HK-2 (cell line): ENCODE data around the gene CYTH4.
A peak's percentile ranks its signal among the peaks of the same experiment; 100 is the strongest.
"Not testable (repeated sequence)": the region's sequence is repeated elsewhere in the genome, so short reads cannot be mapped to it uniquely, and the experiment has no call there.

ENCODE experiments used
- DNase-seq: peaks from one replicate; pipeline ENCODE4 v3.0.0-alpha.2; 2018; ENCODE audit not compliant: unreplicated experiment

Gene CYTH4, protein sequence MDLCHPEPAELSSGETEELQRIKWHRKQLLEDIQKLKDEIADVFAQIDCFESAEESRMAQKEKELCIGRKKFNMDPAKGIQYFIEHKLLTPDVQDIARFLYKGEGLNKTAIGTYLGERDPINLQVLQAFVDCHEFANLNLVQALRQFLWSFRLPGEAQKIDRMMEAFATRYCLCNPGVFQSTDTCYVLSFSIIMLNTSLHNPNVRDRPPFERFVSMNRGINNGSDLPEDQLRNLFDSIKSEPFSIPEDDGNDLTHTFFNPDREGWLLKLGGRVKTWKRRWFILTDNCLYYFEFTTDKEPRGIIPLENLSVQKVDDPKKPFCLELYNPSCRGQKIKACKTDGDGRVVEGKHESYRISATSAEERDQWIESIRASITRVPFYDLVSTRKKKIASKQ

DNA sequence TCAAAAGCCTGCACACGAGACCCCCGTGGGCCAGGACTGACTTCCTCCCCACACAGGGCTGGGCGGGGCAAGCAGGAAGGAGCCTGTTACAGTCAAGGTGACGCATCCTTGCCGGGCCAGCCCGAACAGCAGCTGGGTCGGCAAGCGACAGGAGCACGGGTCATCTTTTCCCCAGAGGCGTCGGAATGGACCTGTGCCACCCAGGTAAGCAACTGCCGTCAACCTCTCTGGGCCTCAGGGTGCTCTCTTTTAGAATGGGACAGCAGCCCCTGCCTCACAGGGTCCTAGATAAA is at the start of gene CYTH4:
TSS of gene CYTH4 (plus strand) at position 124 of the 293 bp plus-strand sequence. CDS start at position 186, 62 bp downstream.
- DNase-seq: no peak

DNA sequence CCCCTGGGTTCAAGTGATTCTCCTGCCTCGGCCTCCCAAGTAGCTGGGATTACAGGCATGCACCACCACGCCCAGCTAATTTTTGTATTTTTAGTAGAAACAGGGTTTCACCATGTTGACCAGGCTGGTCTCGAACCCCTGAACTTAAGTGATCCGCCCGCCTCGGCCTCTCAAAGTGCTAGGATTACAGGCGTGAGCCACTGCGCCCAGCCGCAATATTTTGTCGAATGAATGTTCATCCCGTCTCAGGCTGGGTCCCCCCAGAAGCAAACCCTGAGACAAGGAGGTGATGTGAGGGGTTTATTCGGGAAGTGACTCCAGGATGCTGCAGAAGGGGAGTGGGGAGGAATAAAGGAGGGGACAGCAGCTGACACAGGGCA is 48.9 kb upstream of the CYTH4 start:
- DNase-seq: not testable (repeated sequence)

DNA sequence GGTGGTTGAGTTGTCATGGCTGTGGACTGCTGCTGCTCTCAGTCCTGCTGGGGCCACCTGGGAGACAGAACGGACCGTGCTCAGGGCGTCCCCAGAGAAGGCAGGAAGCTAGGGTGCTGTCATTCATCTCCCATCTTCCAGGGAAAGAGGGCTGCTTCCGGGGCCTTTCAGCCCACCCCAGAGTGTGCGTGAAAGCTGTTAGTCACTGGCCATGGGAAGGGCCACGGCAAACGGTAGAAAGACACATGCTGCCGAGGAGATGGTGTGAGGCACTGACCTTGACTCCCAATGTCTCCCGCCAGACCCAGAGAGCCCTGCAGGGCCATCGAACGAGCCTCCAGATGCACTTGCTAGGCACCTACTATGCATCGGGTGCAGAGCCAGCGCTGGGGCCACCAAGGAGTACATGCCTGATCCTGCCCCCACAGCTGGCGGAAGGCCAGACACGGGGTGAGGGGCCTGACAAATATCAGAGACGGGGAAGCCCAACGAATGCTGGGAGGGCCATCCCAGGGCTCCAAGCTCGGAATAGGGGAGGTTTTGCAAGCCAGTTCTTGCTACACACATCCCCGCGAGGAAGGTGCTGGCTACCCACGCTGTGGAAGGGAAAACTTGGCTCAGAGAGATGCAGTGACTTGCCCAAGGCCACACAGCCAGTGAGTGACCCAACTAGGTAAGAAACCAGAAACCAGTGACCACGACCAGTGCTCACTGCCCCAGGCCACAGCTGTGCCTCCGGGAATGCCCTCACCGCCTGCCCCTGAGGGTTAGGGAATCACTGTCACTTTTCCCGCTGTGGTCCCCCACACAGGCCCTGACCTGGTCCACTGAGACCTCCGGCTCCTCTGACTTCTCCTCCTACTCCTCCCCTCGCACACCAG is 48.3 kb upstream of the CYTH4 start:
- no peak for DNase-seq

DNA sequence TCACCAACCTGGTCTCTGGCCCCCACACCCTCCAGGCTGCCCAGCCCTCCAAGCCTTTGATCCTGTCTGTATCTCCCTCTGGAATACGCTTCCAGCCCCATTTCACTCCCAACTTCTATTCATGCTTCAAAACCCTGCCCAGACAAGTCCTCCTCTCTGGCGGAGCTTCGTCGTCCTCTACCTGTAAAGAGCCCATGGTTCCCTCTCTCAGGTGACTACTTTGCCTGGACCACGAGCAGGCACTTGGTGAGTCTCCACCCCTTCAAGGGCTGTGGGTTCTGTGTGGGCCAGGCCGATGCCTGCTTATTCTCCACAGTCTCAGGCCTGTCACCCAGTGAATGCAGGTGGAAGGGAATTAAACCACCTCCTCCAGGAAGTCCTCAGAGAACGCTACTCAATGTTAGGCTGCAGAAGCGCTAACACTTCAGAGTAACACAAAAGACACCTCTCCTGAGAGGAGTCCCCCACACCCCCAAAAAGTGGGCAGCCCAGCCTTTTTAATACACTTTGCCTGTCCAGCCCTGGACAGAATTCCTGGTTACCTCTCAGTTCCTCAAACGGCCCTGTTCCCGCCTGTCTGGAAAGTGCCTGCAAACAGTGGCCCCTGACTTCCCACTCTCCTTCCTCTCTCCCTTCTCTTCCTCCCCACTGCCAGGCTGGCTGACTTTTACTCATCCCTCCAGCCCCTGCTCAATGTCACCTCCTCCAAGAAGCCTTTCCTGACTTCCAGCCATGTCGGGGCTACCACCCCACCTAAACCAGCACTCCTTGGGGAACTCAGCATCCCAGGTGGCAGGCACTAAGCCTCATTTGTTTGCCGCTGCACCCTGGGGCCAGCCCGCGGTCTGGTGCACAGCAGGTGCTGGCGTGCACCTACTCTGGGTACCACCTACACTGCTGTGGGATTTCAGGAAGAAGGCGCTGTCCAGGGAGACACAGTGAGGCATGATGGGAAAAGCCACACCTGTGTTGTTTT is 47.3 kb upstream of the CYTH4 start:
- DNase-seq: no peak

DNA sequence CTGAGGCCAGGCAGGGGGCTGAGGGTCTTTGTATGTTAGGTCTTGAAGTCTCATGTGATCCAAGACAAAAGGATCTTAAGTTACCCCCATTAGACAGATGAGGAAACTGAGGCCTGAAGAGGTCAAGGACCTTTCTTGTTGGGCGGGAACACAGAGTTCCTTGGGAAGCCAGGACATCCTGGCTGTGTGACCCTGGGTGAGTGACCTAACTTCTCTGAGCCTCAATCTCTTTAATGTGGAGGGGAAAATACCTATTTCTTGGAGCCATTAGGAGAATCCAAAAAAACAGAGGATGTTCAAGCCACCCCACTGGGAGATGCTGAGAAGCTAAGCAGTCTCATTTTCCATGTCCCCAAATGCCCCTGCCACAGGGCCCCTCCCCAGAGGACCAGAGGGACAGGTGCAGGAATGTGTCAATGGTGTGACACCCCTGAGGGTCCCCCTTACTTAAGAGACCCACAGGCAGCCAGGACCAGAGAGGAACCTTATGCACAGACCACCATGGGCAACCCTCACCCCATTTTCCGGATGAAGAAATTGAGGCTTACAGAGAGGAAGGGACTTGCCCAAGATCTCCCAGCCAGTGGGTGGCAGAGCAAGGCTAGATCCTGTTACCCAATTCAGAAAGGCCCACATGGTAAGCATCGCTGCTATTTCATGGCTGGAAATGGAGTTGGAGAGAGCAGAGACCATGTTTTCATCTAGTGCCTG is 46.3 kb upstream of the CYTH4 start:
- no peak for DNase-seq

DNA sequence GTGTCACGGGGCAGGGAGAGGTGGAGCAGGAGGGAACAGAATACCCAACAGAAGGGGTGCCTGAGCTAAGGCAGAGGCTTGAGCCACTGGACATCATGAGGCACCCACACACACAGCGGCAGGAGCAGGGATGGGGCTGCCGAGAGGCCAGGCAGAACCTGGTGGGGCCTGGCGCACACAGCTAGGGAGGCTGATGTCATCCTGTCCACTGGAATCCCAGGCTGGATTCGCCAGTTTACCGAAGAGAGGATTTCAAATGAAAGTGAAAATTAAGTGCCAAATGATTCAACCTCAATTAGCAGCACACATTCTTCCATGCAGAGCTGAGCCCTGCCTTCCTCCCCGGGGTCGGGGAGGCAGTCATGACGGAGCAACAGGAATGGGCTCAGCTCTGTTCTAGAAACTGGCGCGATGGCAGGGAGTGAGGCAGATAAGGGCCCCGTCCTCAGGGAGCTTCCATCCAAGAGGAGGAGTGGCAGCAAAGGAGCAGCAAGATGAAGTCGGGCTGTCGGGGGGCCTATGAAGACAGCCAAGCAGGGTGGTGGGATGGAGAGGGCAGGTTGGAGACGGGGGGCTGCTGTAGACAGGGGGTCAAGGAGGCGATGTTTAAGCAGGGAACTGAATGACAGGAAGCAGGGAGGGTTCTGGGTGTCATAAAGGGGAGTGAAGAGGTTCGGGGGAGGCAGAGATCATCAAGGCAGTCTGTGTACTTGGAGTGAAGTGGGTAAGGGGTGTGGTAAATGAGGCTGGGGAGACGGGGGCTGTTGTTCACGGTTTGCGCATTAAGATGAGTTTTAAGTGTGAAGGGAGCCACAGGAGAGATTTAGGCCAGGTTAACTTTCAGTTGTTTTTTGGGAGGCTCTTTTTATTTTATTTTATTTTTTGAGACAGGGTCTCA is 44.7 kb upstream of the CYTH4 start:
- no peak for DNase-seq

DNA sequence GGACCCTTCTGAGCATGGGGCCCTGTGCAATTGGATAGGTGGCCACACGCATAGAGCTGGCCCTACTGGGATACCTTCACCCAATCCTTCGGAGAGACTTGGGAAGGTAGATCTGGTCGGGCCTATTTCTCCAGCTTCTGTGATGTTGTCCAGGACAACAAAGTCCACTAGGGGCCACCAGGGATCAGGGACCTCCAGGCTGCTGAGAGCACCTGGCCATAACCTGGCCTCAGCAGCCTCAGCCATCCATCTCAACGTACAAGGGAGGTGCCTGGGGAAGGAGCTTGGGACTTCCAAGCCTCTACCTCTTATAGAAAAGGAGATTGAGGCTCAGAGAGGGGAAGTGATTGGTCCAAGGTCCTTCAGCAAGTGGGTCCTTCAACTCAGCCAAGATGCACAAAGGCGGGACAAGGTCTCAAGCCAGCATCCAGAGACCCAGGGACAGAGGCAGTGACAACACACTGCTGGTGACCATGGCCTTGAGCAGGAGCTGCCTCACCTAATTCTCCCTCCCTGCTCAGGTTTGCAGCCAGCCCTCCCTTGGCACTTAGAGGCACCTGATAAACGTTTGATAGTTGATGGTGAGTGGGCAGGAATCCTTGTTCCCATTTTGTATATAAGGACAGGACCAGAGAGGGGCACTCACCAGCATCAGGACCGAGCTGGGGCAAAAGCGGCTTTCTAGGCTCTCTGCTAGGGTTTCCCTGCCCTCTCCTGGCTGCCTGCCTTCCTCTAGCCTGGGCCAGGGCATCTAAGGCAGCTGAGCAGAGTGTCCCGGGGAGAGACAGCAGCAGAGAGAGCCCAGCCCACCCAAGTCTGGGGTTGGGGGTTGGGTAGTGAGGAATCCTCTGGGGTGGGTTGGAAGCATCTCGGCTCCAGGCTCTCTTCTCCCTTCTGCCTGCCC is 42.7 kb upstream of the CYTH4 start:
- no peak for DNase-seq

DNA sequence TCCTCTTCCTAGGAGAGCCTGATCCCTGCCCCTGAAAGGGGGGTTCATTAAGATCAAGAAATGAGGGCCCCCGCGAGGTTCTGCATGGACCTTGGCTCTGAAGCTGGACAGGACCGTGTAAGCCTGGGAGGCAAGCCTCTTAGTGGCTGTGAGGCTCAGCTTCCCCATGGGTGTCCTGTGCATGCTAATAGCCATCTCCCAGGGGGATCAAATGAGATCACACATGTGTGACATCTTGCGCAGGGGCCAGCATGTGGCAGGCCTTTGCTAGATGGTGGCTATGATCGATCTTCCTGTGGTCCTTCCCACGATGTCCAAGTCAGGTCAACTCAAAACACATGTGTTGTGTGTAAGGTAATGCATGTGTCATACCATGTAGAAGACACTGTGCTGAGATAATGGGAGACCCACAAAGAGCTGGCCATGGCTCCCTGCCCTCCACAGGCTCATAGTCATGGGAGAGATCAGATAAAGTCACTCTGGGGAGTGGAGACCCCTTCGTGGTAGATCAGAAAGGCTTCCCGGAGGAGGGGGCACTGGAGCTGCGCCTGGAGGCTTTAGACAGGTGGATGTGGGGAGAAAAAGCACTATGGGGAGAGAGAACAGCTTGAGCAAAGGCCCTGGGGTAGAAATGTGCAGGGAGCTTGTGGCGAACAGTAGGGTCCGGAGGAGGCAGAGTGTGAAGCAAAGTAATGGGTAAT is 41.9 kb upstream of the CYTH4 start:
- DNase-seq: no peak

DNA sequence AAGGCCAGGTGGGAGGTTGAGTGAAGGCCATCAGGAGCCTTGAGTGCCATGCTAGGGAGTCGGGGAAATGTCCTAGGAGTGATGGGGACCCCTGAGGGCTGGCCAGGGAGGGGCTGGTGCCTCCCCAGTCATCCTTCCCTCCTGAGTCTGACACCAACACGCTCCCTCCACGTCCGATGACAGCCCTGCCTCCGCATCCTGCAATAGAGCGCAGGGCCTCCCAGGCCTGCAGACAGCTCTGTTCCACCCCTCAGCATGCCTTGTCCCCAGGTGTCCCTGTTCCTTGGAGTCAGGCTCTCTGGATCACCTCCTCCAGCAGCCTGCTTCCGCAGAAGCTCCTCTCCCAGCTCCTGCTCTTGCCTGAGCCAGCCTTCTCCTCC is 41.4 kb upstream of the CYTH4 start:
- DNase-seq: no peak

DNA sequence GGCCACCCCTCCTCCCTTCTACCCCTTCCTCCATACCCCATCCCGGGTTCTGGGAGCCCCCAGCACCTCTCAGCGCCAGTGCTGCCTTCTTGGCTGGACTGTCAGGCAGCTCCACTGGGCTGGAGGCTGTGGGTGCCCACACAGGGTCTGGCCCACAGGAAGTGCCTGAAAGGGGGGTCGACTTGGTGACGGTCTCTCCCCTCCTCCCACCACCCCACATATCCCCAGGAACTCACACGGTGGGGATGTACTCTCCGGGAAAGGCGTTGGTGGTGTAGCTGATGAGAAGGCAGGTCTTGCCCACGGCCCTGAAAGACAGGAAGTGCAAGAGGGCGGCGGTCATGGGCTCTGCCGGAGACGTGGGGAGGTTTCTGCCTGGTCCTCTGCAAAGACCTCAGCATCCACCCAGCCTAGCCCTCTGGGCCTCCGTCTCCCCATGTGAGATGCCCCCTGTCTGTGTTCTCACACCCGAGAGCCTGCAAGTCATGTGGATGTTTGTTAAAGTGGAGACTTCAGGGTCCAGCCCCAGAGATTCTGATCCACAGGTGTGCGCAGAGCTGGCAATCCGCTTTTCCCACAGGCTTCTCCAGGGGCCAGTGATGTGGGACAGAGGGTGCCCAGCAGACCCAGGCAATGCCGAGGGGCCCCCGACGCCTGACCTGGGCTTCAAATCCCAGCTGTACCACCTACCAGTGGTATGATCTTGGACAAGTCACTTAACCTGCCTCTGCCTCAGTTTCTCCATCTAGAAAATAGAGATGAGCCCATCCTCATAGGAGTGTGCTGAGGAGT is 40.8 kb upstream of the CYTH4 start:
- DNase-seq: no peak

DNA sequence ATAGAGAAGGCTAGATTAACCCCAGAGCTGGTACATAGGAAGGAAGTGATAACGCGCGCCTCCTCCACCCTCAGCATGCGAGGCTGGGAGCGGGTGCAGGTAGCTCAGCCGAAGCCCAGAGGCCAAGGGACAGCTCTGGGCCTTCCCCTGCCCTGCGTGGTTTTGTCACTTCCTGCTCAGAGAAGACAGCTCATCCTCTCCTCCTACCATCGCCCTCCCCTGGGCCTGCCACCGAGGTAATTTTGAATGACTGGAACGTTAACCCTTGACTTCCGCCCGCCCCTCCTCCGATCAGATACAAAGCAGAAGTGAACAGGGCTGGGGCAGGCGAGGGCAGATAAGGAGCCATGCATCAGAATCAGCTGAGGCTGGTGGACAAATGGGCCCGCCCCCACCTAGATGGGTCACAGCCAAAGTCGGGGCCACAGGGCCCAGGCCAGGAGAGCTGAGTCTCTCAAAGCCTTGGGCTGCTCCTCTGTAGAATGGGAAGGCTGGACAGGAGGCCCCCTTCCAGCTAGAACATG is 39.9 kb upstream of the CYTH4 start:
- DNase-seq: peak; percentile 86

DNA sequence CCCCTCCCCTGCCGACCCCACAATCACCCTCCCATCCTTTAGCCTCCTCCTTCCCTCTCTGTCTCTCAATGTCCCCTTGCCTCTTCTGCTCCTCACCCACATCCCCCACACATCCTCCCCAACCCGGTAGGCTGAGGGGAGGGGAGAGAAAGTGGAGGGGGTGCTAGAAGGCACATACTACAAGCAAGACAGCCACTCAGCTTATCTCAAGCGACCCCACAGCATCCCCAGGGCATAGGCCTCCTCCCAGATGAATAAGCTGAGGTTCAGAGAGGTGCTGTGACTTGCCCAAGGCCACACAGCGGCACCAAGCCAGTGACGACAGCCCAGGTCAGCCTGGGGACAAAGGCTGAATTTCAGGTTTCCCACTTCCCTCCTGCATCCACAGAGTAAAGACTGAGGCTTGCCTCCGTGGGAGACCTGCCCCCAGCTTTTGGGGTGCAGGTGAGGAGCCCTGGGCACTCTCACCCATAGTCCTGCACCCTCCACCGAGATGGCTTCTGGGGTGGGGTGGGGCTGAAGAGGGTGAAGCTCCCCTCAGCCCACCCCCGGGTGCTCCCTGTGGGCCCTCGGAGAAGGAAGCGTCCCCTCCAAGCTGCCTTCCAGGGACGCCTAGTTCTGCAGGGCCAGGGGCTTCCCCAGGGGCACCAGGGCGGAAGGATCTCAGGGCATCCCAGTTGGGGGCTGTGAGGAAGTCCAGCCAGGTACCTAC is 38.8 kb upstream of the CYTH4 start:
- DNase-seq: no peak

DNA sequence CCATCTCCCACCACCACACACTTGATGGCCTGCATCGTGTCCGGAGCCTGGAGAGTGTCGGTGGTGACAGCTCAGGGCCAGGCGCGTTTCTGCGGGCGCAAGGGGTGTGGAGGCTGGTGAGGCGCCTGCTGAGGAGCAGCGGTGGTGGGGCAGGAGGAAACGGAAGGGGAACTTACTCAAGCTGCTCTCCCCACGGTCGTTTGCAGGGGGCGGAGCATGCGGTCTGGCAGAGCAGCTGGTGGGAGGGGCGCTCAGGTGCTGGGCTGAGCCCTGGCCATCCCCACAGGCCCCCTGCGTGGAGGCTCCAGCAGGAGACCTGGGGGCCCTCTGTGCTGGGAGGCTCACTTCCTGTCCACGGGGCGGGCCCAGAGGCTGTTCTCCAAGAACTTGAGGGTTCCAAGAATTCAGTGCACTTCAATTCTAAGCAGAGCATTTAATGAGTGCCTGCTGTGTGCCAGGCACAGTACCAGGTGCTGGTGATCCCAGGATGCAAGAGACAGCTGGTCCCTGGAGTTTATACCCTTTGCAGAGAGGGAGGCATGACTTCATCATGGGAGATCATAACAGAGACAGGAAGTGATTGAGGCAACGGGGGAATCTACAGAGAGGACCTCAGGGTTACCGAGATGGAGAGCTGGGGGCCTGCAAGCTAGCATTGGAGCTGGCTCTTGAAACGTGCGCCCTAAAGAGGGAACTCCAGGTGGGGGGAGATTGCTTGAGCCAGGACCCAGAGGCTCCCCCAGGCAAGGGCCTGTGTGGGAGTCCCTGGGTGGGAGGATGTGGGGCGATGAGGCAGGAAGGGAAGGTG is 38.0 kb upstream of the CYTH4 start, which contains the start of gene RAC2:
TSS of gene RAC2 (minus strand) at position 156 of the 808 bp plus-strand sequence. CDS start at position 35, 121 bp downstream.
- DNase-seq: peak; percentile 88

DNA sequence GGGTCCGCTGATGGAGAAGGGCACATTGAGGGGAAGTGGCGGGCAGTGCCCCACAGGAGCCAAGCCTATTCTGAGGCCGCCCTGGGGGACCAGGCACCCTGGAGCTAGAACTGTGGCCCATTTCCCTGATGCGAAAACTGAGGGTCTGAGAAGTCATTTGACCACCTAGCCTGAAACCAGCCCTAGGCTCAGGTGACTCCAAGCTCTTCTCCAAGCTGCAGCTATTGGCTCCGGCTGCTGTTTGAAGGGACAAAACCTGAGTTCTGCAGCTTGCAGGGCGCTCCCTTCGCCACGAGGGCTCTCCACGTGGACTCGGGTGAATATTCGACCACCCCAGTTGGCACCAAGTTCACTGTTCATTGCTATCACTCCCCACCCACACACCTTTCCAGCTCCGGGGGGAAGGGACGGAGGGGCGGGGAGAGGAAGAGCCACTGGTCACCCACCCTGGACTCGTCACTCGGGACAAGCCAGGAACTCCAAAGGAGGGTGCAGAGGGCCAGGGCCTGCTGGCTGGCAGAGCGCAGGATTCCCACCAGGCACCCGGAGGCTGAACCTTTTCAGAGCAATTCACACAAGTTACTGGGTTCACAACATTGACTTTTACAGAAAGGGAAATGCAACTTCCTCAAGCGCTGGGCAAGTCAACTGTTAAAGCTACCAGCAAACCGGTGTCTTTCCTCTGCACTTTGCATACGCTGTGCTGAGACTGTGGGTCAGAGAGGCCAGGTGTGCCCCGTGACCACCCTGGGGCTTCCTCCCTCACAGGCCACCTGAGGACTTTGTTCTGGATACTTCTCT is 37.2 kb upstream of the CYTH4 start:
- DNase-seq: no peak

DNA sequence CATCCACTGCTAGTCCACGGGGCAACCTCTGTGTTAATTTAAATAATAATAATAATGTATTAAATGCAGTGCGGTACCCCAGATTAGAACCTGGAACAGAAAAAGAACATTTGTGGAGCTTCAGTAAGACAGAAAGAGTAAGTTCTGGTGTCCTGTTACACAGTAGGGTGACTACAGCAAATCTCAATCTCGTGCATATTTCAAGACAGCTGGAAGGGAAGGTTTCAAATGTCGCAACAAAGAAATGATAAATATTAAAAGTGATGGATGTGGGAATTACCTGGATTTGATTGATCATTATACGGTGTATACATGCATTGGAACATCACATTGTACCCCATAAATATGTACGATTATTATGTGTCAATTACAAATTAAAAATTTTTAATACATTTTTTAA is 36.6 kb upstream of the CYTH4 start:
- DNase-seq: no peak
